ENCODE measurements around the gene AGBL1. TPM values are rescaled to one million over a fixed set of nuclear protein-coding genes. Genes with fewer than 3 reads are reported as not detected.

AGBL1 gene
- total RNA-seq, 6 experiments from 2014 or later = not detected

DNA sequence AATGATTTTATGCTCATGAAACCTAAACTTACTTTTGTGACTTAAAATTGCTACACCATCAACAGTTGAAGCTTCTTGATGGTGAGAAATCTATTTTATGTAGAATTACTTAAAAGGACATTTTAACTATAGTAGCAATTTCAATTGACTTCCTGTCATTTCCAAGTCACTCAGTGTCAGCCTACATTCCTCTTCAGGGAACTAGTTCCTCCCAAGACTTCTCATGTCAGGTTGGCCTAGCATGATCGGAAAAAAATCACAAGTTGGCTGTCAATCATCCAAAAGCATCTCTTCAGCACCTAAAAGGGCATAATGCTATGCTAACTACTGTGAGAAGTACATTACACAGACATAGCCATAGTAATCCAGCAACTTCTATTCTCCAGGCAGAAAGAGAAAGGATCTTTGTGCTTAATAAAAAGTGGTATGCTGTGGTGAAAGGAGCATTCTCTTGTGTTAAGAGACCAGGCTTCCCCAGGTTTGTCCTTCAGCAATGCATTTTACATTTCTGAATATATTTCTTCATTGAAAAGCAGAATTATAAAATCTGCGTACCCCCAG is 893.7 kb downstream of the AGBL1 start:
- no peaks in the 10 kb centered on the region for H3K4me1 Mint-ChIP-seq (ENCODE audit: low read depth)
- no peak overlapping the region for H3K27ac Mint-ChIP-seq

DNA sequence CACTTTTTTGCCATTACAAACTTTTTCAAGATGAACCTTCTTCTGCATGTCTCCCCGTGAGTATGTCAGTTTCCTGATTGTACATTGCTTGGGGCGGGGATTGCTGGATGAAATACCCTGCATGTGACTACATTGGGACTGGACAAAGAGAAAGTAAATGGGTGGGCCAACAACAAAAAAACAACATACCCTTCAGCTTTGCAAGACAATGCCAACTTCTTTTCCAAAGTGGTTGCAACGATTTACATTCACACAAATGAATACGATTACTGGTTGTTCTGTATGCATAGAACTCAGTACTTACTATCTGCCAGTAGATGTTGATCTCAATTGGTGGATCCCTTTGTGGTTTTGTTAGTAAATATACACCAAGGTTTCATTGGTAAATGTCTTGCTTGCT is 908.4 kb downstream of the AGBL1 start:
- TF ChIP-seq, protein P1, sequence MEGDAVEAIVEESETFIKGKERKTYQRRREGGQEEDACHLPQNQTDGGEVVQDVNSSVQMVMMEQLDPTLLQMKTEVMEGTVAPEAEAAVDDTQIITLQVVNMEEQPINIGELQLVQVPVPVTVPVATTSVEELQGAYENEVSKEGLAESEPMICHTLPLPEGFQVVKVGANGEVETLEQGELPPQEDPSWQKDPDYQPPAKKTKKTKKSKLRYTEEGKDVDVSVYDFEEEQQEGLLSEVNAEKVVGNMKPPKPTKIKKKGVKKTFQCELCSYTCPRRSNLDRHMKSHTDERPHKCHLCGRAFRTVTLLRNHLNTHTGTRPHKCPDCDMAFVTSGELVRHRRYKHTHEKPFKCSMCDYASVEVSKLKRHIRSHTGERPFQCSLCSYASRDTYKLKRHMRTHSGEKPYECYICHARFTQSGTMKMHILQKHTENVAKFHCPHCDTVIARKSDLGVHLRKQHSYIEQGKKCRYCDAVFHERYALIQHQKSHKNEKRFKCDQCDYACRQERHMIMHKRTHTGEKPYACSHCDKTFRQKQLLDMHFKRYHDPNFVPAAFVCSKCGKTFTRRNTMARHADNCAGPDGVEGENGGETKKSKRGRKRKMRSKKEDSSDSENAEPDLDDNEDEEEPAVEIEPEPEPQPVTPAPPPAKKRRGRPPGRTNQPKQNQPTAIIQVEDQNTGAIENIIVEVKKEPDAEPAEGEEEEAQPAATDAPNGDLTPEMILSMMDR (IDR thresholded peaks at IDR 0.05) = no peak
- peaks cover 41% of the 10 kb centered on the region for H3K9me3 Mint-ChIP-seq
- no peak overlapping the region for H3K27ac Mint-ChIP-seq
- no peaks in the 10 kb centered on the region; the same call in 1 of the 2 replicates for H3K27me3 Mint-ChIP-seq (ENCODE audit: insufficient read depth)
- DNase-seq = no peak
- no peaks in the 10 kb centered on the region for H3K36me3 Mint-ChIP-seq (ENCODE audit: low read depth)
- H3K4me3 Mint-ChIP-seq = no peak overlapping the region
- no peaks in the 10 kb centered on the region for H3K4me1 Mint-ChIP-seq (ENCODE audit: low read depth)

More for the DNA sequence above, 893.7 kb downstream of the AGBL1 start:
- Mint-ChIP-seq H3K9me3 (peaks cover 7% of the 10 kb centered on the region; the same call in 1 of the 2 replicates), H3K4me3 (no peak overlapping the region), H3K36me3 (ENCODE audit: low read depth) (no peaks in the 10 kb centered on the region), H3K27me3 (ENCODE audit: insufficient read depth) (no peaks in the 10 kb centered on the region)
- DNase-seq = no peak
- TF ChIP-seq, protein P1 (IDR thresholded peaks at IDR 0.05) = no peak

DNA sequence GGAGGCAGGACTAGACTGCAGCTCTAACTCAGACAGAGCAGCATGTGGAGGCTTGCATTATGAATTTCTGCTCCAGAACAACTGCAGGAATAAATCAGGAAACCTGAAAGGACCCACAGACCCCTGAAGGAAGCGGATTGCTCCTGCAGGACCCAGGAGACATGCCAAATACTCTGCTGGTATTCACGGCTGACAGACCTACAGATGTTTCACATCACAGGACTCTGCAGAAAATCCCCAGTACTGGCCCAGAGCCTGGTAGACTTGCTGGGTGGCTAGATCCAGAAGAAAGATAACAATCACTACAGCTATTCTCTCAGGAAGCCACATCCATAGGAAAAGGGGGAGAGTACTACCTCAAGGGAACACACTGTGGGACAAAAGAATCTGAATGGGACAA is 942.1 kb downstream of the AGBL1 start:
- DNase-seq = no peak
- TF ChIP-seq, protein P1 (IDR thresholded peaks at IDR 0.05) = no peak
- H3K9me3 Mint-ChIP-seq = peaks cover 22% of the 10 kb centered on the region
- no peak overlapping the region for H3K4me3 Mint-ChIP-seq
- no peaks in the 10 kb centered on the region; the same call in 1 of the 2 replicates for H3K36me3 Mint-ChIP-seq (ENCODE audit: low read depth)
- no peaks in the 10 kb centered on the region; the same call in 1 of the 2 replicates for H3K27me3 Mint-ChIP-seq (ENCODE audit: insufficient read depth)
- no peak overlapping the region for H3K27ac Mint-ChIP-seq
- H3K4me1 Mint-ChIP-seq (ENCODE audit: low read depth) = no peaks in the 10 kb centered on the region

DNA sequence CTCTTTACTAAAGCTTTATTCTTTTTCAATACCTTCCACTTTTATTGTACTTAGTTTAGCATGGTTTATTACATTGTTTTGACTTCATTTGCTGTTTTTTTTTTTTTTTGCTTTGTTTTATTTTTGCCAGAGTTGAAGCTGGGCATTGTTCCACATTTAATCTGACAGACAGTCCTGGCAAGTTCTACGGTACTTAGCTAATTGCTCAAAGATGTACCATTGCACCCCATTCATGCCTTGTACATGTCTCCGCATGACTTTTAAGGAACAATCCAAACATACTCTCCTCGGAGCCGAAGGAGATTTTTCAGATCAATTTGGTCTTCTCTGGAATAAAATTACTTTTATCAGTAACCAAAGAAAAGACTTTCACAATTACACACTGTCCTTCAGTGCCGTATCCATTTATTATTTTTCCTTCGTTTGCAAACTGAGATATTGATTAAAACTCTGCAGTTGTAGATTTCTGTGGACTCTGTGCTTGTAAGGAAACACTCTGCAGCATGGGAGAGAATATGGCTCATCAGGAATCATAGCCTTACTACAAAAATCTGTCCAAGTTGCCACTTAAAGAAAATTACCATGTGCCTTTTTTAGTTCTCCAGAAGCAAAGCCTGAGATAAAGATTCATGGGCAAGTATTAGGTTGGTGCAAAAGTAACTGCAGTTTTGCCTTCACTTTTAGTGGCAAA is 952.0 kb downstream of the AGBL1 start:
- H3K36me3 Mint-ChIP-seq (ENCODE audit: low read depth) = no peaks in the 10 kb centered on the region; the same call in 1 of the 2 replicates
- H3K4me1 Mint-ChIP-seq (ENCODE audit: low read depth) = peaks cover 16% of the 10 kb centered on the region; the same call in 1 of the 2 replicates
- H3K27me3 Mint-ChIP-seq (ENCODE audit: insufficient read depth) = peaks cover 2% of the 10 kb centered on the region
- H3K27ac Mint-ChIP-seq = no peak overlapping the region
- DNase-seq = no peak
- H3K9me3 Mint-ChIP-seq = peaks cover 4% of the 10 kb centered on the region; the same call in 1 of the 2 replicates
- TF ChIP-seq, protein P1 (IDR thresholded peaks at IDR 0.05) = no peak
- H3K4me3 Mint-ChIP-seq = peak overlapping the region; percentile 35; the same call in 1 of the 2 replicates

DNA sequence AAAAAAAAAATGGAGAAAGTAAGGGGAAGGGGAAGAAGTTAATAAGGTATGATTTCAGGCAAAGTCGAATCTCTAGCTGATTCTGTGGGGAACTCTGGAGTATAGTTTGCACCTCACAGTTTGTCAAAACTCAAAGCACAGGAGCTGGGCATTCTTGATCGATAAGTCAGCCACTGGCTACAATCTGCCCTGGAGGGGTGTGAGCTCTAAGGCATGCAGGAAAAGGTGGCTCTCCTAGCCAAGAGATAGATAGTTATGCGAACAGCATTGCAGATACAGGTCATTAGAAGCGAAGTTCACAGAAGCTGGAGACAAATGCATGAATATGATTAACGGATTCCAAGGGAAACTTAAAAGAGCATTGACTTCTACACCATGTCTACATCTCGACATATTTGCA is 952.6 kb downstream of the AGBL1 start:
- Mint-ChIP-seq H3K27me3 (ENCODE audit: insufficient read depth) (peaks cover 2% of the 10 kb centered on the region), H3K4me1 (ENCODE audit: low read depth) (peaks cover 16% of the 10 kb centered on the region; the same call in 1 of the 2 replicates), H3K27ac (no peak overlapping the region), H3K4me3 (peak overlapping the region; percentile 35; the same call in 1 of the 2 replicates), H3K36me3 (ENCODE audit: low read depth) (no peaks in the 10 kb centered on the region; the same call in 1 of the 2 replicates), H3K9me3 (peaks cover 4% of the 10 kb centered on the region; the same call in 1 of the 2 replicates)
- TF ChIP-seq, protein P1 (IDR thresholded peaks at IDR 0.05) = no peak
- DNase-seq = no peak

All from HFFc6 (cell line).